Activated CD4-positive, CD25-positive, alpha-beta regulatory T cell treated with anti-CD3 and anti-CD28 coated beads, Interleukin-2, amount 50 U/mL, for 16 hours (primary cell): ENCODE results near the gene FUT8.

Experiments used
- DNase-seq: peaks from one replicate; pipeline ENCODE4 v3.0.0-alpha.2; 2020; ENCODE audit warnings: low read depth, low spot score

FUT8 gene

DNA sequence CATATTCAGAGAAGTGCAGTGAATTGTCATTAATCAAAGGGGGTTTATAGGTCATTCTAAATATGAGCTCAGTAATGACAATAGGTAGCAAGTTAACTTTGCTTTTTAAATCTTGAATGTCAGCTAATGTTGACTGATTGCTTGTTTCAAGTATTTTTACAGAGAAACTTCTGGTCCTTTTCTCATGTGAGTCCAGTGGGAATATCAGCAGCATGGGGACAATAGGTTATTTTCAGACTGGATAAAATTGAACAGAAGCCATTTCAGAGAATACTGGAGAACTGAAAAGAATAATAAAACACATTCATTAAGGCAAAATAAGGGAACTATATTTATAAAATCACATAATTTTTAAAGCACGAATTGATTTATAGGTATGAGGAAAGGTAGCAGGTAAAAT, 78.7 kb downstream of the FUT8 start:
- DNase-seq = no peak

DNA sequence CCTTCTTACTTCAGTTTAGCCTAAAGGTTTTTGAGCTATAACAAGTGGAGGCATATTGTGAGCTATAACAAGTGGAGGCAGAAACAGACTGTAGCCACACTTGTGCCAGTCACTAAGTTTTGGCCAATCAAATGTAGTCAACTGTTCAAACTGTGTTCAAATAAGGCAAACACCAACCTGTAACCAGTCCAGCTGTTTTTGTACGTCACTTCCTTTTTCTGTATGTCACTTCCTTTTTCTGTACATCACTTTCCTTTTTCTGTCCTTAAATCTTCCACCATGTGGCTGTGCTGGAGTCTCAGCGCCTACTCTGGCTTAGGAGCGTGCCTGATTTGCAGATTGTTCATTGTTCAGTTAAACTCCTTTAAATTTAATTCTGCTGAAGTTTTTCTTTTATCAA, 79.7 kb downstream of the FUT8 start:
- no peak for DNase-seq

DNA sequence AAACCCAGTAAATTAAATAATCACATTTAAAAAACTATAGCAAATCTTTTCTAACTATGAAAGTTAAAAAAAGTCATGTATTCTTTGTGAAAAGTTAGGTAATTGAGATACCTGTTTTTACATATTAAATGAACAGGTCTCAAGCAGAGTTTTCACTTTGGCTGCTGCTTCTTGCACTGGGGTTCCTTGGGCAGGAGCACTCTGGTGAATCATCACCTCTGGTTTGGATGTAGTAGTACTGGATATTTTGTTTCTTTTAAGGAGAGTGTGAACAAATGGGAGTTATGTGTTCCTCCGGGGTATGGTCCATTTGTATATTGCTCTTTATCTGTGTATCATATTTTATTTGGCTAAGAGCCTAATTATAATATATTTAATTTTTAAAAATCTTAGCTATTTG, 82.7 kb downstream of the FUT8 start:
- no peak for DNase-seq

DNA sequence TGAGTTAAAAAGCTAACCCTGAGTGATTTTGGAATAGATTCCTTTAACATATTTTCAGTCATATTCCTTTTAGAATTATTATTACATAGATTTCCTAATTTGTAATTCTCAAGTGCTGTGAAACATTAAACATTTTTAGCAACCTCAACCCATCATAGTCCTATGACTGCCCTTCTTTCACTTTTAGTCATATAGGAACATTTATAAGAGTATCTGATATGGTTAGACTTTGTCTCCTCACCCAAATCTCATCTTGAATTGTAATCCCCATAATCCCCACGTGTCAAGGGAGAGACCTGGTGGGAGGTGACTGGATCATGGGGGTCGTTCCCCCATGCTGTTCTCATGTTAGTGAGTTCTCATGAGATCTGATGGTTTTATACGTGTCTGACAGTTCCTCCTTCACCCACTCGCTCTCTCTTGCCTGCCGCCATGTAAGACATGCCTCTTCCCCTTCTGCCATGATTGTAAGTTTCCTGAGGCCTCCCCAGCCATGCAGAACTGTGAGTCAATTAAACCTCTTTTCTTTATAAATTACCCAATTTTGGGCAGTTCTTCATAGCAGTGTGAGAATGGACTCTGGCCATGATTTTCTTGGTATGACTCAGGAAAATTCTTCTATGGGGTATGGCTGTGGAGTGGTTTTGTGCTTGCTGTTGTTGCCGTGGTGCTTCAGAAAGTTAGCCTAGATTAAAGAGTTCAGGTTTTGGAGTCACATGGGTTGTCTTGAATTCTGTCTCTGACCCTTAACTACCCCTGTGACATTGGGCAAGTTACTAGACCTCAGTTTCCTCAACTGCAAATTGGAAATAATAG, 83.9 kb downstream of the FUT8 start:
- DNase-seq = no peak

DNA sequence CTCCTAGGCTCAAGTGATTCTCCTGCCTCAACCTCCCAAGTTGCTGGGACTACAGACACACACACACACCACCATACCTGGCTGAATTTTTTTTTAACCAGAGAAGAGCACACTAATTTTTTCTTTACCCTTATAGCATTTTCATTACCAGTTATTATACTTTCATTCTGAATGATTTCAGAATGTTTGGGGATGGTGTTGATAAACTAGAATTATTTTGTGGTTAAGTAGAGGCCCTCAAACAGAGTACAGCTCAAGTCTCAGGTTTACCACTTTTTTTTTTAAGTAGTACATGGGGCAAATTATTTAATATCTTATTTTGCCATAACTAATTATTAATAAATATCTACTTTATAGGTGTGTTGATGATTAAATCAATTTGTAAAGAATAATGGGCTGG, 86.6 kb downstream of the FUT8 start:
- no peak for DNase-seq

DNA sequence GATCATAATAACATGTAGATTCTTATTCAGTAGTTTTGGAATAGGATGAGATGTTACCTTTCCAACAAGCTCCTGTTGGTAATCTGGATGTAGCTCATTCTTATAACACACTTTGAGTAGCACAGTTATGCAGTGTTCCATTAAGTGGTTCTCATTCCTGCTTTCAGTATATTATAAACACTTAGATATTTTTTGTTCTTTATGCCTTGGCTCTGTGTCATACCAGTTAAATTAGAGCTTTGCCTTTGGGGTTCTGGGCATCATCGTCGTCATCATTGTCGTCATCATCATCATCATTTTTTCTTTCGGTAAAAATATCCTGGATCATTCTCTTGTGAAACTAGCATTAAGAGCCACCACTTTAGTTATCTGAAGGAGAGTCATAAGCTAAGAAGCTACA, 87.5 kb downstream of the FUT8 start:
- no peak for DNase-seq

DNA sequence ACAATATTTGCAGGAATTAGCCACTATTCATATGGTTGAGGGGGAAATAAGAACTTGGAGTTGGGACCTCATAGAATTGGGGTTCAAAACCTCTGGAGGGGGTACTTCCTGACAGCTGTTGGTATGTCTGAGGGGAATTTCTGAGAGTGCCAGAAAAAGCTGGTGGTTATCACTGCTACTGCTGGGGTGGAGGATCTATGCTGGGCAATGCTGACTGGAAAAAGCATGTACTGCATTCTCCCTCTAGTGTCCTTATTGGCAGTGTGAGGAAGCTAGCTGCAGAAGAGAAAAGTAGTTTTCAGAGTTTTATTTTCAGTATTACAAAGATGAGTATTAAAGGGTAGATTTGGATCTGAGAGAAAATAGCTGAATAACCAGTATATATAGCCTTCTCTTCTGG, 88.8 kb downstream of the FUT8 start:
- no peak for DNase-seq

DNA sequence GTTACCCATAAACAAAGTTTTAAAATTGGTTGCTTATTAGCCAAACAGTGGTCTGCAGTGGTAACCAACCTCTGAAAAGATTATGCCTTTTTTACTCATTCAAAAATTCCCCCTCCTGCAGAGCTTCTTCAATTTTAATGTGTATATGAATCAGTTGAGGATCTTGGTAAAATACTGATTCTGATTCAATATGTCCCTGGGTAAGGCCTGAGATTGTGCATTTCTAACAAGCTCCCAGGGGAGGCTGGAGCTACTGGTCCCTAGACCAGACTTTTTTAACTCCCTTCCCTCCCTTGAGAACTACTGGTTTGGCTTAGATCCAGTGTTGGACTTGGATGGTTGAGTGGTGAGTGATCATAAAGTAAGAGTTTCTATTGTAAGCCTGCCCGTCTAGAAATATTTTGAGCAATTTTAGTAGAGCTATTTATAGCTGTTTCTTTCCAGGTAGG, 90.2 kb downstream of the FUT8 start:
- DNase-seq = no peak

DNA sequence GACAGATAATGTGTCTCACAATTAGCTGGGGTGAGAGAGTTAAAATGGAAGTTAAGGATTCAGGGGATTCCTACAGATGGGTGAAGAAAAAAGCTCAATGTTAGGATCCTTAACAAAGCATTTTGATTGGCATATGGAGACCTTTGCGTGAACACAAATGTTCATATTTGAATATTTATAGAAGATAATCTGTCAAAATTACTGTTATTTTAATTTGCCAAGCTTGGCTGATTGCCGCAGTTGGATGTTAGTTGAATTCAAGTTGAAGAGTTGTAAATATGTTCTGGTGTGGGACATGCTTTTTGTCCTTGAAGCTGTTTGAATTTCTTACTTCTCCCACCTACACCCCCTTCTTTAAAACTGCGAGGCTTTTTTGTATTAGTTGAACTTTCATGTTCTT, 91.2 kb downstream of the FUT8 start:
- DNase-seq = no peak

DNA sequence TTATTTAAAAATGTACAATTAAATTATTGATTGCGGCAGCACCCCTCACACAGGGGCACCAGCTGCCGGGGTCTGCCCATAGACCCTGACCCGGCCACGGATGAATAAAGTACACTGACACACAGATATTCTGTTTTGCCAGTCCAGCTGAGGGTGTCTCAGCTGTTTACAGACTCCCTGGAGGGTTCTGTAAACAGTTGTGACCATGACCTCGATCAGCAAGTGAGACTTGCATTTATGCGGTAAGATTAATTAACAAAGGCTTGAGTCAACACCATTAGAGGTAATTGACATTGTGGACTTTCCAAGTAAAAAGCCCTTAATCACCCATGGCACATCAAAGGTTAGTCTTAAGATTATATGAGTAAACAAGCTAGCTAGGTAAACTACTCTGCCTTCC, 94.3 kb downstream of the FUT8 start:
- no peak for DNase-seq

DNA sequence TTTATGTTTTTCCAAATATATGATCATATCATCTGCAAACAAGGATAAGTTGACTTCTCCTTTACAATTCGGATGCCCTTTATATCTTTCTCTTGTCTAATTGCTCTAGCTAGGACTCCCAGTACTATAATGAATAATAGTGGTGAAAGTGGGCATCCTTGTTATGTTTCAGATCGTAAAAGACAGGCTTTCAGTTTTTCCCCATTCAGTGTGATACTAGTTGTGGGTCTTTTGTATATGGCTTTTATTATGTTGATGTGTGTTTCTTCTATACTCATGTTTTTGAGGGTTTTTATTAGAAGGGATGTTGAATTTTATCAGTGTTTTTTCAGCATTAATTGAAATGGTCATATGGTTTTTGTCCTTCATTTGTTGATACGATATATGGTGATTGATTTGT, 97.3 kb downstream of the FUT8 start:
- no peak for DNase-seq

DNA sequence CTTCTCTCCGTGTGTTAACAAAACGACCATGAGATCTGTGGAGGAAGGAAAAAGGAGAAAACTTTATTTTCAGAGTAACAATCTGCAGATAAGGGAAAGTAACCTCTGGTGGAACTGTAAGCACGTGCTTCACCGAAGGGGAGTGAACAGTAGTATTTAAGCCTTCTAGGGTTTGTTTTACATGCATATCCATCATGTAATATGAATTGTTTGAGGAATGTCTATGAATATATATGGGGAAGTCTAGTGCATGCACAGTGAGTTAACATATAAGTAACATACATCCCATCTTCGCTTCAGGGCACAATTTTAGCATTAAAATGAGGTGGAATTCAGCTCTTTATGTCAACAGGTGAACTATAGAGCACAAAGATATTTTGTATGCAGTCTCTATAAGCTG, 101.1 kb downstream of the FUT8 start:
- no peak for DNase-seq

DNA sequence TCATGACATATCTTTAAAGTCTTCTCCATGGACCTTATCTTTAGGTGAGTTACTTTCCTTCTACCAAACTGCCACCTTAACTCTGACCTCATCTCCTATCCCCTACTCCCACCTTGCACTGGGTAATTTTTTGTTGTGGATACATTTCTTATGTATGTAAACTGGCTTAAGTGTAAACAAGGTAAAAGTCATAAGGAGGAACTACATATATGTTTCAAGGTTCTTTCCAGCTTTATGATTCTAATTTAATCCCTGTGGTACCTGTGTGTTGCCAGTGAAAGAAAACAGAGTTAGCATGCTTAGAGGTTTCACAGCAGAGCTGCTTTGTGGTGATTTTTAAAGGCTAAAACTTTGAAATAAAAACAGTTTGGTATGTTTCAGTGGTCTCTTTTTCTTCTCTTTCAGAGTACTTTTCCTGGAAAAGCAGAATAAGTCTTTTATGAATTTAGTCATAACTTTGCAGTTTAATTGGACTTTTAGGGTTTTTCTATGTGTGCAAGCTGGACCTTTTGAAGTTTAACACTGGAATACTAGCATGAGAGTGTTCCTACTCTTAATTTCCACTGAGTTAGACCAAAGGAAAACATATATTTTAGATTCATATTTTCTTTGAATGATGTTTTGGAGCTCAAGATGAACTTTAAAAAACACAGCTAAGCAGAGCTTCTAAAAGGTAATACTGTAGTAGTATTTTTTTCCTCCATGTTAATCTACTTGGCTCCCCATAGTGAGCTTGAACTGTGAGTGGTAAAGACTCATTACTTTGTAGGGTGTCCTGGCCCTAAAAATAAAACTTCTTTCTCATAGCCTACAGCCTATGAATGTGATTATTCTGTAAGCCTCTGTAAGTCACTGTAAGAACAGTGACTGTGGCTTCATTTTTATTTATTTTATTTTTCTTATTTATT, 105.4 kb downstream of the FUT8 start:
- no peak for DNase-seq

DNA sequence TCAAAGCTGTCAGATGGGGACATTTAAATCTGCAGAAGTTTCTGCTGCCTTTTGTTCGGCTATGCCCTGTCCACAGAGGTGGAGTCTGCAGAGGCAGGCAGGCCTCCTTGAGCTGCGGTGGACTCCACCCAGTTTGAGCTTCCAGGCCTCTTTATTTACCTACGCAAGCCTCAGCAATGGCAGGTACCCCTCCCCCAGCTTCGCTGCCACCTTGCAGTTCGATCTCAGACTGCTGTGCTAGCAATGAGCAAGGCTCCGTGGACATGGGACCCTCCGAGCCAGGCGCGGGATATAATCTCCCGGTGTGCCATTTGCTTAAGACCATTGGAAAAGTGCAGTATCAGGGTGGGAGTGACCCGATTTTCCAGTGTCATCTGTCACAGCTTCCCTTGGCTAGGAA, 115.5 kb downstream of the FUT8 start:
- no peak for DNase-seq

DNA sequence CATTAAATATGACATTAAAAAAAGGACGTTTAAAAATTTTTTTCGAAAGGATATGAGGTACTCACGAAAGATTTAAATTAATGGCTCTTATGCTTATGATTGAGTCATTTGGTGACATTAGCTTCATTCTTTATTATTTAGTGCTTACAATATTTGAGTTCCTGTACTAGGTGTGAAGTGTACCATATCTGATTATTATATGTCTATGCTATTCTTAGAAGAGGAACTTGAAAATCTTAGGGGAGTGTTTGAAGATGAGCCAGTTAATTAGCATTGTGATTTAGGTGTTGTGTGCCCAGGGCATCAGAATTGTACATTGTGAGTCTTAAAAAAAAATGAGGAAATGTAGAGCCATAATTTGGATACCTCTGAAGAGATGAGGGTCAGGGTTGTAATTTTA, 118.6 kb downstream of the FUT8 start:
- no peak for DNase-seq

DNA sequence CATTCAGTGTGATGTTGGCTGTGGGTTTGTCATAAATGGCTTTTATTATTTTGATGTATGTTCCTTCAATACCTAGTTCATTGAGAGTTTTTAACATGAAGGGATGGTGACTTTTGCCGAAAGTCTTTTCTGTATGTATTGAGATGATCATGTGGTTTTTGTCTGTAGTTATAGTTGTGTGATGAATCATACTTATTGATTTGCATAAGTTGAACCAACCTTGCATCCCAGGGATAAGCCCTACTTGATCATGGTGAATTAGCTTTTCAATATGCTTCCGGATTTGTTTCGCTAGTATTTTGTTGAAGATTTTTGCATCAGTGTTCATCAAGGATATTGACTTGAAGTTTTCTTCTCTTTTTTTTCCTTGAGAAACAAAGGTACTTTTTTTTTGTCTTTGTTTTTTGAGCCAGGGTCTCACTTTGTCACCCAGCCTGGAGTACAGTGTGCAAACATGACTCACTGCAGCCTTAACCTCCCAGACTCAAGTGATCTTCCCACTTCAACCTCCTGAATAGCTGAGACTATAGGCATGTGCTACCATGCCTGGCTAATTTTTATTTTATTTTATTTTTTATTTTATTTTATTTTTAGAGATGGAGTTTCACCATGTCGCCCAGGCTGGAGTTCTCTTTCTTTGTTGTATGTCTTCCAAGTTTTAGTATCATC, 121.3 kb downstream of the FUT8 start:
- DNase-seq = no peak

DNA sequence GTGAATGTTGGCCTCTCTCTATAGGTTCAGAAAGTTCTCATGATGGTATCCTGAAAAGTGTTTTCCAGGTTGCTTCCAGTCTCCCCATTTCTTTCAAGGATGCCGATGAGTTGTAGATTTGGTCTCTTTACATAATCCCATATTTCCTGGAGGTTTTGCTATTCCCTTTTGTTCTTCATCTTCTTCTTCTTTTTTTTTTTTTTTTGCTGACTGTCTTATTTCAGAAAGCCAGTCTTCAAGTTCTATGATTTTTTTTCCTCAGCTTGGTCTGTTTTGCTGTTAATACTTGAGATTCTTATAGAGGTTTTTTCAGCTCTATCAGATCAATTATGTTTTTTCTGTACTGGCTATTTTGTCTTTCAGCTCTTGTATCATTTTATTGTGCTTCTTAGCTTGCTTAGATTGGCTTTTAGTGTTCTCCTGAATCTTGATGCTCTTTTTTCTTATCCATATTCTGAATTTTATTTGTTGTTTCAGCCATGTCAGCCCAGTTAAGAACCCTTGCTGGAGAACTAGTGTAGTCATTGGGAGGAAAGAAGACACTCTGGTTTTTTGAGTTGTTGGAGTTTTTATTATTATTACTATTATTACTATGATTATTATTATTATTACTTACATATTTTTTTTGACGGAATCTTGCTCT, 124.4 kb downstream of the FUT8 start:
- no peak for DNase-seq

DNA sequence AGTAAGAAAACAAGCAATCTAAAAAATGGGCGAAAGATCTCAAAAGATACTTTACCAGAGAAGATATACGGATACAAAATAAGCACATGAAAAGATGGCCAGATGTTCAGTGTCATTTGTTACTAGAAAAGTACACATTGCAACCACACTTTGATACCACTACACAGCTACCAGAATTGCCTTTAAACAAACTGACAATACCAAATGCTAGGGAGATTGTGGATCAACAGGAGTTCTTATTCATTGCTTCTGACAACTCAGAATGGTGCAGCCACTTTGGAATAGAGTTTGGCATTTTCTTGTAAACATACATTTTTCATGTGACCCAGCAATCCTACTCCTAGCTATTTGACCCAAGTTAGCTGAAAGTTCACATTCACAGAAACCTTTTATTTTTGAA, 136.3 kb downstream of the FUT8 start:
- no peak for DNase-seq

DNA sequence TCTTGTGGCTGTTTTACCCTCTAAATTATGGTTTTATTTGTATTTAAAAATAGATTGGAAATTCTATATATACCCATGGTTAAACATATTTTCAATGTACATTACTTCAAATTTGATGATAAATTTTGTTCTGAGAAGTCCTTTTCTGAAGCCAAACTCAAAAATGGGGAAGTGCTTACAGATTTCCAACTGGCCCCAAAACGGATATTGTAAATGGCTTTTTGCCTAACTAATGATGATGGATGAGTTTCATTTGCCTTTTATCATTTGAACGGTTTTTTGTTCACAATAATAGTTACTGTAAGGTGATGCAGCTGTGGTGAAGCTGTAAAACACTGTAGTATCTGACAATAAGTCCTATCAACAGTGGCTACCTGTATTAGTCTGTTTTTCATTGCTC, 136.9 kb downstream of the FUT8 start:
- no peak for DNase-seq

DNA sequence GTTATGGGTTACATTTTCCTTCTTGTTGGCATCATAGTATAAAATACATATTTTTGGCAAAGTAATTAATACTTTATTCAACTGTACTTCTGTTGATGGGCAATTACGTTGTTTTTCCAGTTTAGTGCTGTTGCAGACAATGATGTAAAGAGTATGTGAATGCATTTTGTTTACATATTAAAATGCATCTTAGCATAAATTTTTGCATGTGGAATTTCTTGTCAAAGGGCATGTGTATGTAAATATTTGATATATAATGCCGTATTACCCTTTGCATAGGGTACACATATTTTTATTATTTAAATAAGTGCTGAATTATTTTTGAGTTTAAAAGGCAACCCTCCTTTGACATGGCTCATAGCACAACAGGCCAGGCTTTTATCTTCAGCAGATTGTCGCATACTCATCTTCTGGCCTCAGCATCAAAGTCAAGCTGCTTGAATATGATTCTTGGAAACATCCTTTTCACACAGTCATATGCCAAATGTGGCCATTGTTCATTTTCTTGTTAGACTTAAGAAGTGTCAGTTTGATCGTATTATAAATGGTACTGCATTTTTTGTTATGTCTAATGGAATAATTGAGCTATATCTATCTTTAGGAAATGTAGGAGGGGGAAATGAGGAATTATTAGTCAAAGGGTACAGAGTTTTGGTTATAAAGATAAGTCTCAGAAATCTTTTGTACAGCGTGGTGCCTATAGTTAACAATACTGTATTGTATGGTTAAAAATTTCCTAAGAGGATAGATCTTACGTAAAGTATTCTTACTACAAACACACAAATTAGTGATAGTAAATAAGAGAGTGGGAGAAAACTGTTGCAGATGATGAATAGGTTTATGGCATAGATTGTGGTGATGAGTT, 138.5 kb downstream of the FUT8 start:
- DNase-seq = no peak

DNA sequence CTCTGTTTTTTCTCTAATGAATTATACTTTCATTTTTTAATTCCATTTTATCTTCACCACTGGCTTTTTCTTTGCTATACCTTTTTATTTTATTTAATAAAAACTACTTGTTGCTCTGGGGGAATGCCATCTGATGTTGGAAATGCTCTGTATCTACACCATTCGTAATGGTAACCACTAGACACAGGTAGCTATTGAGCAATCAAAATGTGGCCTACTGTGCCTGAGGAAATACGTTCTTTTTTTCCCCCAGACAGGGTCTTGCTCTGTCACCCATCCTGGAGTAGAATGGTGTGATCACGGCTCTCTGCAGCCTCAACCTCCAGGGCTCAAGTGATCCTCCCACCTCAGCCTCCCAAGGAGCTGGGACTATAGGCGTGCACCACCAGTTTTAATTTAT, 140.2 kb downstream of the FUT8 start:
- DNase-seq = no peak
